HL-60 (cell line): Measurements from ENCODE around the gene INTS3.

Source experiments
- DNase-seq, 2 experiments: peaks; one replicate each; pipeline ENCODE4 v3.0.0-alpha.2; 2010 to 2020; ENCODE audit warnings: low read depth in 1 of 2, low spot score in 1 of 2
- H3K27ac ChIP-seq: fragments of 250-450 bp; sonication (Bioruptor Pico); replicated peaks from 2 replicates; pipeline ENCODE4 v1.5.1; 2020; ENCODE audit warnings: mild to moderate bottlenecking, moderate library complexity
- H3K27me3 ChIP-seq: fragments of 250-450 bp; sonication (Bioruptor Pico); 2 replicates; pipeline ENCODE4 v1.5.1; 2021; ENCODE audit warnings: mild to moderate bottlenecking, moderate library complexity; ENCODE audit not compliant: insufficient read depth, poor library complexity, severe bottlenecking
- H3K4me3 ChIP-seq: replicated peaks from 2 replicates; pipeline ENCODE4 v1.5.1; 2011; ENCODE audit warnings: mild to moderate bottlenecking, control low read depth, low read length; ENCODE audit not compliant: insufficient read depth
- CTCF ChIP-seq: IDR thresholded peaks from one replicate; pipeline ENCODE4 v1.5.1; 2011; ENCODE audit warnings: low read length, control low read depth, inconsistent platforms; ENCODE audit not compliant: insufficient read depth
- GABPA ChIP-seq: IDR thresholded peaks from 2 replicates; pipeline ENCODE4 v1.6.1; 2012; ENCODE audit warnings: low read depth
- POLR2AphosphoS5 ChIP-seq: IDR thresholded peaks from 2 replicates; pipeline ENCODE4 v1.6.1; 2012; ENCODE audit warnings: low read depth
- REST ChIP-seq: IDR thresholded peaks from 2 replicates; pipeline ENCODE4 v1.6.1; 2012; ENCODE audit warnings: low read depth; ENCODE audit not compliant: insufficient replicate concordance
- SPI1 ChIP-seq: IDR thresholded peaks from 2 replicates; pipeline ENCODE4 v1.6.1; 2012; ENCODE audit warnings: low read depth, mild to moderate bottlenecking, borderline replicate concordance

Gene INTS3

DNA sequence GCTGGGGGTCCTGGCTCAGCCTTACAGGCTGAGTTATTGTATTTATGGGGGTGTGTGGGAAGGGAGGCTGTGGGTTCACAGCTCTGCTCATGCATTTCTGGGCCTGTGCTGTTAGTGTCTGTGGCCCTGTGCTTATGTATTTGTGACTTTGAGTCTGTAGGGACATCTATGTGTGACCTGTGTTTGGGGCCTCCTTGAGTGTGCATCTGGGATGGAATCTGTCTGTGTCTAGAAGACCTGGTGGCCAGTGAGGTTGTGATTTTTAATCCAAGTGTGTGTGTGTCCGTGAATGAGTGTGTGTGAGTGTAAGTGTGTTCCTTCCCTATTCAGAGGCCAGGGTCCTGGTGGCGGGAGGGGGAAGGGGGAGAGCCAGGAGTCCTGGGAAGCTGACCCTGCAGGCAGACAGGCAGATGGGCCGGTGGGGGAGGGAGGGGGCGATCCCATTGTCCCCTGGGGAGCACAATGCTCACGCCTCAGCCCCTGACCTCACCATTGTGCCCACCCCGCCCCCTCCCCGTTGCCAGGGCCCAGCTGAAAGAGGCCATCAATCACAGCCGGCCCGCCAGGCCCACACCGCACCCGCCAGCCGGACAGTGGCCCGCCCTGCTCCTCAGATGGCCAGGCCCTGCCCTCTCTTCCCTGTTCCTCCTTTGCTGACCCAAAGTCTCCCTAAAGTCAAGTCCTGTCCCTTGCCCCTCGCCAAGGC, 66.9 kb downstream of the INTS3 start:
- Histone ChIP-seq H3K27me3 (no peaks in the 10 kb centered on the region), H3K4me3 (no peak overlapping the region), H3K27ac (no peak overlapping the region)
- no peak for DNase-seq
- TF ChIP-seq POLR2AphosphoS5 (no peak), REST (no peak), GABPA (no peak), CTCF (no peak), SPI1 (no peak)

GRCh38 chr1:153795330-153795837, 67.5 kb downstream of the INTS3 start:
- TF ChIP-seq SPI1, result no peak
- TF ChIP-seq CTCF, result no peak
- TF ChIP-seq POLR2AphosphoS5, result no peak
- TF ChIP-seq GABPA, result no peak
- TF ChIP-seq REST, result no peak
- H3K4me3 ChIP-seq, result no peak overlapping the region
- H3K27ac ChIP-seq, result no peak overlapping the region
- H3K27me3 ChIP-seq, result no peaks in the 10 kb centered on the region
- no peak for DNase-seq

DNA sequence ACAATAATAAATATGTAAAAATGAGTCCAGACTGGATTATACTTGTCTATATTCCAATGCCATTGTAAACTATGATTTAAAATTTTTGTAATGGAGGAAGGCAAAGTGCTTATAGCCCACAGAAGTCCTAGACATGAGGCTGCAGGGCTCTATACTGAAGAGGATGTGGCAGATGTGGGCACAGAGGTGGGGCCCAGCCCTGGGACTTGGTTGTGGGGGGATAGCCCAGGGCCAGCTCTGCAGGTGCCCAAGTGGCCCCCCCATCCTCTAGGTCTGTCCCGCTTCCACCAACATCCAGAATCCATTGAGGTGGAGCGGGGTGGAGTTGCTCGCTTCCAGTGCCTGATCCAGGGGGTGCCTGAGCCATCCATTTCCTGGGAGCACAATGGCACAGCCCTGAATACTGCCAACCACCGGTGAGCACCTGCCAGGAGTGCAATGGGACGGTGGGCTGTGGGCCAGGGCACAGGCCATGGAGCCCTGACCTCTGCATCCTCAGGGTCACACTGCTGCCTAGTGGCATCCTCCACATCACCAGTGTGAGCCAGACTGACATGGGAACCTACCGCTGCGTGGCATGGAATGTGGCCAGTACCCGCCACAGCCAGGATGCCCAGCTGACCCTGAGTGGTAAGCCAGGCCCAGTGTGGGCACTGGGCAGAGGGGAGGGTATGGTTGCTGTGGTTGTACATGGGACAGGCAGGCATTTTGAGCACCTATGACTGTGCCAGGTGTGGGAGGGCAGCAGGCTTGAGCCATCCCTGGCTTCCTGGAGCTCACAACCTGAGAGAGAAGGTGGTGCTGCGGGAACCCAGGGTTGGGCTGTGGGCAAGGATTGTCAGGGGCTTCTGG, 68.3 kb downstream of the INTS3 start:
- no peak for DNase-seq
- Histone ChIP-seq H3K27ac (no peak overlapping the region), H3K27me3 (no peaks in the 10 kb centered on the region), H3K4me3 (no peak overlapping the region)
- TF ChIP-seq CTCF, result no peak
- no peak for TF ChIP-seq GABPA
- TF ChIP-seq POLR2AphosphoS5, result no peak
- no peak for TF ChIP-seq SPI1
- TF ChIP-seq REST, result no peak
